HepG2 (cell line): ENCODE results near the gene MED13L. TPM values are rescaled to one million over a fixed set of nuclear protein-coding genes. Genes with fewer than 3 reads are reported as not detected.

Experiments used
- FOXA3 ChIP-seq: IDR thresholded peaks from 2 replicates; pipeline ENCODE4 v1.6.1; 2016; ENCODE audit warnings: missing genetic modification reagents, missing compliant biosample characterization
- FOXP1 ChIP-seq, 2 experiments: fragments of 450-650 bp in 1 of 2; IDR thresholded peaks; 2 replicates each; pipeline ENCODE4 v1.6.1; 2017 to 2018; ENCODE audit warnings: antibody characterized with exemption in 1 of 2
- FOXP4 ChIP-seq: sonication (generic); formaldehyde crosslinking; IDR thresholded peaks from 2 replicates; pipeline ENCODE4 v1.4.0; 2020; ENCODE audit warnings: missing genetic modification reagents
- IKZF4 ChIP-seq: sonication (generic); formaldehyde crosslinking; IDR thresholded peaks from 2 replicates; pipeline ENCODE4 v1.5.1; 2020; ENCODE audit warnings: borderline replicate concordance, mild to moderate bottlenecking, low read depth, missing genetic modification reagents; ENCODE audit errors: not compliant biosample characterization
- KIAA2018 ChIP-seq: sonication (generic); formaldehyde crosslinking; IDR thresholded peaks from 2 replicates; pipeline ENCODE4 v1.5.0; 2020; ENCODE audit warnings: mild to moderate bottlenecking, missing genetic modification reagents, borderline replicate concordance
- KLF16 ChIP-seq, 2 experiments: sonication (generic) in 1 of 2; formaldehyde crosslinking in 1 of 2; IDR thresholded peaks; 2 replicates each; pipeline versions ENCODE4 v1.6.1 to v1.8.0; 2016 to 2023; ENCODE audit warnings: missing genetic modification reagents in 2 of 2, missing compliant biosample characterization in 1 of 2
- MIXL1 ChIP-seq: IDR thresholded peaks from 2 replicates; pipeline ENCODE4 v1.6.1; 2016
- NFIC ChIP-seq: IDR thresholded peaks from 2 replicates; pipeline ENCODE4 v1.6.1; 2012; ENCODE audit warnings: mild to moderate bottlenecking, low read length, inconsistent platforms
- NR2F6 ChIP-seq, 2 experiments: IDR thresholded peaks; 2 replicates each; pipeline ENCODE4 v1.6.1; 2016; ENCODE audit warnings: antibody characterized with exemption in 1 of 2, mild to moderate bottlenecking in 1 of 2
- PAXIP1 ChIP-seq: sonication (generic); formaldehyde crosslinking; conservative IDR thresholded peaks from 2 replicates; pipeline ENCODE4 v1.4.0; 2020; ENCODE audit warnings: mild to moderate bottlenecking, missing genetic modification reagents, moderate library complexity
- RARA ChIP-seq: IDR thresholded peaks from 2 replicates; pipeline ENCODE4 v1.6.1; 2016; ENCODE audit warnings: missing genetic modification reagents, missing compliant biosample characterization
- ZFX ChIP-seq: sonication (generic); formaldehyde crosslinking; IDR thresholded peaks from 2 replicates; pipeline ENCODE4 v1.4.0; 2020; ENCODE audit warnings: mild to moderate bottlenecking, low read depth, missing genetic modification reagents, moderate library complexity
- ZNF121 ChIP-seq: sonication (generic); formaldehyde crosslinking; IDR thresholded peaks from 2 replicates; pipeline ENCODE4 v1.5.0; 2020; ENCODE audit warnings: mild to moderate bottlenecking, missing genetic modification reagents
- ZNF615 ChIP-seq: sonication (generic); formaldehyde crosslinking; IDR thresholded peaks from 2 replicates; pipeline ENCODE4 v1.5.0; 2020; ENCODE audit warnings: mild to moderate bottlenecking, missing genetic modification reagents, borderline replicate concordance
- ZNF713 ChIP-seq: sonication (generic); formaldehyde crosslinking; IDR thresholded peaks from 2 replicates; pipeline ENCODE4 v1.4.0; 2020; ENCODE audit warnings: mild to moderate bottlenecking, missing genetic modification reagents
- polyA plus RNA-seq, 8 experiments: library from polyadenylated mRNA; depleted of rRNA in 3 of 8; stranded (reverse) in 7 of 8; unstranded in 1 of 8; fragments of >200 nt; fragmentation: Illumina TruSeq in 4 of 8; extraction: Trizol in 4 of 8; gene quantifications; 2 replicates each; pipeline versions ENCODE4 v1.2.1 to v1.2.3, GENCODE V29; 2011 to 2016; ENCODE audit warnings: low read depth in 4 of 8, missing spikeins in 1 of 8, mixed read lengths in 1 of 8; ENCODE audit not compliant: insufficient read depth in 1 of 8
- total RNA-seq, 5 experiments: library from RNA; depleted of rRNA; stranded (reverse); fragments of >200 nt; fragmentation: Illumina TruSeq; extraction: Trizol; gene quantifications; 2 replicates each; pipeline ENCODE4 v1.2.3, GENCODE V29; 2016; ENCODE audit warnings: low read depth in 1 of 5

Gene MED13L
- total and polyA plus RNA-seq, 2 of the 13 experiments (the other 11 are each of a cell fraction or from before 2014, with no cell fraction given): 24.8 to 38.9 TPM

- no peak for TF ChIP-seq KIAA2018
- TF ChIP-seq PAXIP1 (CRISPR knock-in tag): peak; percentile 57
- TF ChIP-seq ZNF121 (CRISPR knock-in tag): 0 out of 2 replicates have a peak, but pooled peaks have one; percentile 19
- TF ChIP-seq ZFX: no peak
- TF ChIP-seq ZNF615 (CRISPR knock-in tag): no peak
- peak; percentile 63; the same call in 1 of the 2 replicates for TF ChIP-seq RARA (CRISPR knock-in tag)
- TF ChIP-seq ZNF713: no peak
- TF ChIP-seq NR2F6 (IDR thresholded peaks at IDR 0.05): peak; percentile 74
- no peak for TF ChIP-seq NR2F6 (CRISPR knock-in tag; IDR thresholded peaks at IDR 0.05)
- peak; percentile 44; the same call in 1 of the 2 replicates for TF ChIP-seq NFIC
- TF ChIP-seq FOXP1 (IDR thresholded peaks at IDR 0.05): no peak
- TF ChIP-seq FOXP1 (CRISPR knock-in tag; IDR thresholded peaks at IDR 0.05): peak; percentile 87
- TF ChIP-seq FOXP4 (CRISPR knock-in tag): peak; percentile 47; the same call in 1 of the 2 replicates
- no peak for TF ChIP-seq IKZF4 (CRISPR knock-in tag)
- TF ChIP-seq MIXL1 (CRISPR knock-in tag): peak; percentile 76
- 0 out of 4 replicates have a peak, but pooled peaks of 1 of the 2 experiments have one; percentile 27 for TF ChIP-seq KLF16 (CRISPR knock-in tag; IDR thresholded peaks at IDR 0.05)
- peak; percentile 69 for TF ChIP-seq FOXA3
These were observed 87.8 kb downstream of the MED13L start (continued) for GRCh38 chr12:116189692-116190091.
